Measurements from ENCODE around the gene URI1. TPM values are rescaled to one million over a fixed set of nuclear protein-coding genes. Genes with fewer than 3 reads are reported as not detected.

URI1 gene
- total RNA-seq, 1 donor, result 86.1 TPM

GRCh38 chr19:30028992-30029343, 86.9 kb downstream of the URI1 start:
- Histone ChIP-seq H3K79me2 (ENCODE audit: insufficient read depth, low read length) (peaks cover 3% of the 10 kb centered on the region), H3K27ac (ENCODE audit: low read depth, low read length) (no peak overlapping the region), H3K27me3 (ENCODE audit: insufficient read depth, low read length) (no peaks in the 10 kb centered on the region), H4K20me1 (ENCODE audit: insufficient read depth, low read length) (no peaks in the 10 kb centered on the region), H3K4me1 (ENCODE audit: insufficient read depth, low read length) (peaks cover 17% of the 10 kb centered on the region), H2AFZ (ENCODE audit: low read length) (no peak overlapping the region), H3K4me3 (ENCODE audit: insufficient read depth, low read length) (no peak overlapping the region), H3K4me2 (ENCODE audit: insufficient read depth, low read length) (no peak overlapping the region), H3K36me3 (ENCODE audit: insufficient read depth, low read length) (peaks cover 2% of the 10 kb centered on the region), H3K9me3 (ENCODE audit: low read depth, low read length) (no peaks in the 10 kb centered on the region)
- DNase-seq (ENCODE audit: insufficient read length, low spot score, missing footprints), result no peak
- TF ChIP-seq, protein P1, sequence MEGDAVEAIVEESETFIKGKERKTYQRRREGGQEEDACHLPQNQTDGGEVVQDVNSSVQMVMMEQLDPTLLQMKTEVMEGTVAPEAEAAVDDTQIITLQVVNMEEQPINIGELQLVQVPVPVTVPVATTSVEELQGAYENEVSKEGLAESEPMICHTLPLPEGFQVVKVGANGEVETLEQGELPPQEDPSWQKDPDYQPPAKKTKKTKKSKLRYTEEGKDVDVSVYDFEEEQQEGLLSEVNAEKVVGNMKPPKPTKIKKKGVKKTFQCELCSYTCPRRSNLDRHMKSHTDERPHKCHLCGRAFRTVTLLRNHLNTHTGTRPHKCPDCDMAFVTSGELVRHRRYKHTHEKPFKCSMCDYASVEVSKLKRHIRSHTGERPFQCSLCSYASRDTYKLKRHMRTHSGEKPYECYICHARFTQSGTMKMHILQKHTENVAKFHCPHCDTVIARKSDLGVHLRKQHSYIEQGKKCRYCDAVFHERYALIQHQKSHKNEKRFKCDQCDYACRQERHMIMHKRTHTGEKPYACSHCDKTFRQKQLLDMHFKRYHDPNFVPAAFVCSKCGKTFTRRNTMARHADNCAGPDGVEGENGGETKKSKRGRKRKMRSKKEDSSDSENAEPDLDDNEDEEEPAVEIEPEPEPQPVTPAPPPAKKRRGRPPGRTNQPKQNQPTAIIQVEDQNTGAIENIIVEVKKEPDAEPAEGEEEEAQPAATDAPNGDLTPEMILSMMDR (IDR thresholded peaks at IDR 0.05; ENCODE audit: extremely low read depth, low read depth, low read length), result no peak

DNA sequence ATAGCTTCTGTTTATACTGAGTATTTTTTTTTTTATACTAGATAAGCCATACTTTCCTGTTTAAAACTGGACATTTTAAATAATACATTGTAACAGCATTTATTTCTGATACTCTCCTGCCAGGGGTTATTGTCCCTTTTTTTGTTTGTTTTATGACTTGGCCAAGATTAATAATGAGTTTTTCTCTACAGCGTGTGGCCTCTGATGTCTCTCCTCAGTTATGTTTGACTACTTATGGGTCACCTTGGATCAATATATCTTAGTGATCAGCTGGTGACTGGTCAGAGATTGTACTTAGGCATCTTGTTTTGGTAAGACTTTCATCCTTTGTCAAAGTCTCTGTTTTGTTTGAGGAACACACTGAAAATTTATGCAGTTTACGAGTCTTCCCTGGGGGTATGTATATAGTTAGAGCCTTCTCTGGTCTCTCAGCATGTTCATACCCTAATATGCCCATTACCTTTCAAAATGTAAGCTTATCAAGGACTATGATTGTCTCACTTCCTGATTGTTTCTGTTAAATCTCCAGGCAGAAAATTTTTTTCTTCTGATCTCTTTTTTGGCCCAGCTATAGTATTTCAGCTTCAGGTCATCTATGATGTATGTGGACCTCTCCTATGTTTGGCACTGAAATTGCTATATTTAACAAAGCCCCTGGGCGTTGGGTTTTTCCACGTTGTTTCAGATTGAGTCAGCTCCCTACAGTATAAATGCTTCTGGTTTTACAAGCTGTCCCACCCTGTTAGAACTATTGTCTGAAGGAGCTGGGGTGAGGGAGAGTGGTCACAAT, 87.9 kb downstream of the URI1 start:
- DNase-seq (ENCODE audit: insufficient read length, low spot score, missing footprints), result no peak
- Histone ChIP-seq H3K4me2 (ENCODE audit: insufficient read depth, low read length) (peak overlapping the region; percentile 16), H3K27me3 (ENCODE audit: insufficient read depth, low read length) (no peaks in the 10 kb centered on the region), H2AFZ (ENCODE audit: low read length) (no peak overlapping the region), H3K4me1 (ENCODE audit: insufficient read depth, low read length) (peaks cover 17% of the 10 kb centered on the region), H3K9me3 (ENCODE audit: low read depth, low read length) (no peaks in the 10 kb centered on the region), H4K20me1 (ENCODE audit: insufficient read depth, low read length) (no peaks in the 10 kb centered on the region), H3K36me3 (ENCODE audit: insufficient read depth, low read length) (no peaks in the 10 kb centered on the region), H3K79me2 (ENCODE audit: insufficient read depth, low read length) (peaks cover 3% of the 10 kb centered on the region), H3K27ac (ENCODE audit: low read depth, low read length) (peak overlapping the region; percentile 51), H3K4me3 (ENCODE audit: insufficient read depth, low read length) (no peak overlapping the region)
- TF ChIP-seq, protein P1 (IDR thresholded peaks at IDR 0.05; ENCODE audit: extremely low read depth, low read depth, low read length), result no peak

DNA sequence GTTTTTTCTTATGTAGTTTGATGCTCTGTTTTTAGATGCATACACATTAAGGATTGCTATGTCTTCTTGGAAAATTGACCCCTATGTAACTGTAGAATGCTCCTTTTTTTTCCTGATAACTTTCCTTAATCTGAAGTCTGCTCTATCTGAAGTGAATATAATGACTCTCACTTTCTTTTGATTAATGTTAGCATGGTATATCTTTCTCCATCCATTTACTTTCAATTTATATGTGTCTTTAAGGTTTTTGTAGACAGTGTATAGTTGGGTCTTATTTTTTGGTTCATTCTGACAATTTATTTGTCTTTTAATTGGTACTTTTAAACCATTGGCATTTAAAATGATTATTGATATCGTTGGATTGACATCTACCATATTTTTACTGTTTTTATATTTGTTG, 92.3 kb downstream of the URI1 start:
- no peaks in the 10 kb centered on the region for H3K79me2 ChIP-seq (ENCODE audit: insufficient read depth, low read length)
- H3K27me3 ChIP-seq (ENCODE audit: insufficient read depth, low read length), result no peaks in the 10 kb centered on the region
- H3K9me3 ChIP-seq (ENCODE audit: low read depth, low read length), result no peaks in the 10 kb centered on the region
- peaks cover 2% of the 10 kb centered on the region for H3K36me3 ChIP-seq (ENCODE audit: insufficient read depth, low read length)
- H3K4me3 ChIP-seq (ENCODE audit: insufficient read depth, low read length), result no peak overlapping the region
- no peak for DNase-seq (ENCODE audit: insufficient read length, low spot score, missing footprints)
- no peak overlapping the region for H3K4me2 ChIP-seq (ENCODE audit: insufficient read depth, low read length)
- H2AFZ ChIP-seq (ENCODE audit: low read length), result no peak overlapping the region
- H3K27ac ChIP-seq (ENCODE audit: low read depth, low read length), result no peak overlapping the region
- H4K20me1 ChIP-seq (ENCODE audit: insufficient read depth, low read length), result no peaks in the 10 kb centered on the region
- H3K4me1 ChIP-seq (ENCODE audit: insufficient read depth, low read length), result peaks cover 13% of the 10 kb centered on the region
- TF ChIP-seq, protein P1 (IDR thresholded peaks at IDR 0.05; ENCODE audit: extremely low read depth, low read depth, low read length), result no peak

DNA sequence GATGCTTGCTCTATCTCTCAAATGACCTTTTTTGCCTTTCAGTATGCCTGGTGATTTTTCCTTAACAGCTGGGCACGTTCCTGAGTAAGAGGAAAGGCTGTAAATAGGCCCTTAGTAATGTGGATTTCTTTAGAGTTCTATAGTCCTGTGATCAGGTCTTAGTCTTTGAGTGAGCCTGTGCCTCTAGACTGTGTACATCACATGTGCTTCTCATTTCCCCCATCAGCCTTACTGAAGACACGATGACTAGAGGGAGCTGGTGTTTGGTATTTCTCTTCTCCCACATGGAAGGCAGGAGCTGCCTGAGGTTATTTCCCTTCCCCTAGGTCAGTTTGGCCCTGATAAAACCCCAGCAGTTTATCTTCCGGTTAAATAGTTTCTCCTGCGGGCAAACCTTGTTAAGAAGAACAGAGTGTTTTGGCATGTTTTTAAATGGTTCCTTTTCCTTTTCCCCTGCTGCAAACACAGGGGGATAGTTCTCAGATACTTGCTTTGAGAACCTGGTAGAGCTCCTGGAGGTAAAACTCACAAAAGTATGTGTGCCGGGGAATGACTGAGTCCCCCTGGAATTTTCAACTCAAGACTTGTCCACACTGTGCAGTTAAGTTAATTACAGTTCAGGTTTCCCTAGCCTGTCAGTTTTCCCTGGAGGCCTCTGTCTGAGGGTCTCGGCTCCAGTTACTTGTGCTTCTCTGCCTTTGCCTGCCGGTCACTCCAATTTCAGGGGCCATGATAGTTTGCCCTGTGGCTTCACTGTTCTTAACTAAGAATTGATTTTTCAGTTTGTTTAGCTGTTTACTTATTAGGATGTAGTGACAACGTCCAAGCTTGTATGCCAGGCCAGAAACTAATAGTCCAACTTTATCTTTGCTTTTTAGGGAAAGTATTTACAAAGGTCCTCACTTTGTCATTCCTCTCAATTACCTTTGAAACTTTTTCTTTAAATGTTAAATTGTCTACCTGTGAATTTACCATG, 94.4 kb downstream of the URI1 start:
- Histone ChIP-seq H3K4me3 (ENCODE audit: insufficient read depth, low read length) (no peak overlapping the region), H3K9me3 (ENCODE audit: low read depth, low read length) (no peaks in the 10 kb centered on the region), H3K79me2 (ENCODE audit: insufficient read depth, low read length) (no peaks in the 10 kb centered on the region), H3K4me1 (ENCODE audit: insufficient read depth, low read length) (no peaks in the 10 kb centered on the region), H2AFZ (ENCODE audit: low read length) (no peak overlapping the region), H3K27ac (ENCODE audit: low read depth, low read length) (no peak overlapping the region), H3K27me3 (ENCODE audit: insufficient read depth, low read length) (no peaks in the 10 kb centered on the region), H4K20me1 (ENCODE audit: insufficient read depth, low read length) (no peaks in the 10 kb centered on the region), H3K36me3 (ENCODE audit: insufficient read depth, low read length) (peaks cover 2% of the 10 kb centered on the region), H3K4me2 (ENCODE audit: insufficient read depth, low read length) (no peak overlapping the region)
- DNase-seq (ENCODE audit: insufficient read length, low spot score, missing footprints), result no peak
- TF ChIP-seq, protein P1 (IDR thresholded peaks at IDR 0.05; ENCODE audit: extremely low read depth, low read depth, low read length), result no peak
